Measurements from ENCODE around the gene VCAM1. TPM values are rescaled to one million over a fixed set of nuclear protein-coding genes. Genes with fewer than 3 reads are reported as not detected.

The VCAM1 gene
- polyA plus RNA-seq, 1 donor from 2014 or later, result 3.2 TPM

GRCh38 chr1:100703052-100703451 is 16.5 kb upstream of the VCAM1 start:
- Histone ChIP-seq H3K9me3 (ENCODE audit: low read length) (no peaks in the 10 kb centered on the region), H3K36me3 (ENCODE audit: insufficient read depth, low read length) (no peaks in the 10 kb centered on the region), H3K79me2 (replicated peaks; ENCODE audit: insufficient read depth, low read length) (no peaks in the 10 kb centered on the region), H3K9ac (ENCODE audit: low read length) (no peak overlapping the region), H3F3A (ENCODE audit: insufficient read depth, low read length, poor library complexity, severe bottlenecking) (no peaks in the 10 kb centered on the region), H3K4me3 (ENCODE audit: low read length) (no peak overlapping the region), H3K9me2 (ENCODE audit: insufficient read depth, low read length) (no peaks in the 10 kb centered on the region), H3K27me3 (ENCODE audit: insufficient read depth, low read depth, low read length) (no peaks in the 10 kb centered on the region), H4K20me1 (ENCODE audit: insufficient read depth) (no peaks in the 10 kb centered on the region), H3K27ac (ENCODE audit: low read length) (no peak overlapping the region), H2AFZ (ENCODE audit: low read depth, low read length) (no peak overlapping the region), H3K4me2 (ENCODE audit: low read length) (no peak overlapping the region)
- TF ChIP-seq POLR2AphosphoS5 (IDR thresholded peaks at IDR 0.05), result no peak
- no peak for TF ChIP-seq TAF1 (IDR thresholded peaks at IDR 0.05; ENCODE audit: low read depth)
- TF ChIP-seq RAD21 (conservative IDR thresholded peaks at IDR 0.05), result no peak
- TF ChIP-seq CTCF (IDR thresholded peaks at IDR 0.05; ENCODE audit: poor library complexity, severe bottlenecking), result no peak
- no peak for TF ChIP-seq SMC3 (conservative IDR thresholded peaks at IDR 0.05; ENCODE audit: poor library complexity)
- no peak for TF ChIP-seq REST (IDR thresholded peaks at IDR 0.05; ENCODE audit: borderline replicate concordance)
- TF ChIP-seq MXI1 (conservative IDR thresholded peaks at IDR 0.05; ENCODE audit: poor library complexity, severe bottlenecking), result no peak
- TF ChIP-seq EZH2 (IDR thresholded peaks at IDR 0.05; ENCODE audit: borderline replicate concordance, insufficient read depth, low read length, poor library complexity, severe bottlenecking), result no peak
- TF ChIP-seq EP300 (conservative IDR thresholded peaks at IDR 0.05; ENCODE audit: poor library complexity, severe bottlenecking), result no peak

- Histone ChIP-seq H3K9me3 (ENCODE audit: low read length) (no peaks in the 10 kb centered on the region), H3K4me2 (ENCODE audit: low read length) (no peak overlapping the region), H3K4me3 (ENCODE audit: low read length) (no peak overlapping the region), H3K27ac (ENCODE audit: low read length) (peak overlapping the region; percentile 13), H3K79me2 (replicated peaks; ENCODE audit: insufficient read depth, low read length) (no peaks in the 10 kb centered on the region), H2AFZ (ENCODE audit: low read depth, low read length) (no peak overlapping the region), H3F3A (ENCODE audit: insufficient read depth, low read length, poor library complexity, severe bottlenecking) (no peaks in the 10 kb centered on the region), H3K9me2 (ENCODE audit: insufficient read depth, low read length) (no peaks in the 10 kb centered on the region), H3K27me3 (ENCODE audit: insufficient read depth, low read depth, low read length) (no peaks in the 10 kb centered on the region), H3K9ac (ENCODE audit: low read length) (no peak overlapping the region), H3K36me3 (ENCODE audit: insufficient read depth, low read length) (no peaks in the 10 kb centered on the region), H4K20me1 (ENCODE audit: insufficient read depth) (no peaks in the 10 kb centered on the region)
- TF ChIP-seq EZH2 (IDR thresholded peaks at IDR 0.05; ENCODE audit: borderline replicate concordance, insufficient read depth, low read length, poor library complexity, severe bottlenecking), result no peak
Measured at GRCh38 chr1:100703716-100704115, 15.8 kb upstream of the VCAM1 start.

GRCh38 chr1:100704473-100704872 is 15.1 kb upstream of the VCAM1 start:
- Histone ChIP-seq H3K4me2 (ENCODE audit: low read length) (no peak overlapping the region), H3K9ac (ENCODE audit: low read length) (no peak overlapping the region), H3K27ac (ENCODE audit: low read length) (peak overlapping the region; percentile 50), H3K79me2 (replicated peaks; ENCODE audit: insufficient read depth, low read length) (no peaks in the 10 kb centered on the region), H3K9me2 (ENCODE audit: insufficient read depth, low read length) (no peaks in the 10 kb centered on the region), H2AFZ (ENCODE audit: low read depth, low read length) (no peak overlapping the region), H4K20me1 (ENCODE audit: insufficient read depth) (no peaks in the 10 kb centered on the region), H3K9me3 (ENCODE audit: low read length) (no peaks in the 10 kb centered on the region), H3K36me3 (ENCODE audit: insufficient read depth, low read length) (no peaks in the 10 kb centered on the region), H3K27me3 (ENCODE audit: insufficient read depth, low read depth, low read length) (no peaks in the 10 kb centered on the region), H3K4me3 (ENCODE audit: low read length) (no peak overlapping the region), H3F3A (ENCODE audit: insufficient read depth, low read length, poor library complexity, severe bottlenecking) (no peaks in the 10 kb centered on the region)
- TF ChIP-seq MXI1 (conservative IDR thresholded peaks at IDR 0.05; ENCODE audit: poor library complexity, severe bottlenecking) (no peak), CTCF (IDR thresholded peaks at IDR 0.05; ENCODE audit: poor library complexity, severe bottlenecking) (no peak), REST (IDR thresholded peaks at IDR 0.05; ENCODE audit: borderline replicate concordance) (no peak), EP300 (conservative IDR thresholded peaks at IDR 0.05; ENCODE audit: poor library complexity, severe bottlenecking) (peak; percentile 94), RAD21 (conservative IDR thresholded peaks at IDR 0.05) (no peak), EZH2 (IDR thresholded peaks at IDR 0.05; ENCODE audit: borderline replicate concordance, insufficient read depth, low read length, poor library complexity, severe bottlenecking) (no peak), TAF1 (IDR thresholded peaks at IDR 0.05; ENCODE audit: low read depth) (no peak), SMC3 (conservative IDR thresholded peaks at IDR 0.05; ENCODE audit: poor library complexity) (no peak)

Data from neural cell (in vitro differentiated cells).